Measurements from ENCODE around the gene BCR. TPM values are rescaled to one million over a fixed set of nuclear protein-coding genes. Genes with fewer than 3 reads are reported as not detected.

Gene BCR
- total RNA-seq, 1 donor from 2014 or later, result 58.6 TPM

GRCh38 chr22:23196165-23196564, 15.9 kb downstream of the BCR start:
- no peak for DNase-seq (ENCODE audit: low spot score)

- DNase-seq (ENCODE audit: low spot score), result no peak
Measured at GRCh38 chr22:23197836-23198235, 17.5 kb downstream of the BCR start.

GRCh38 chr22:23199159-23199558, 18.9 kb downstream of the BCR start:
- no peak for DNase-seq (ENCODE audit: low spot score)

DNA sequence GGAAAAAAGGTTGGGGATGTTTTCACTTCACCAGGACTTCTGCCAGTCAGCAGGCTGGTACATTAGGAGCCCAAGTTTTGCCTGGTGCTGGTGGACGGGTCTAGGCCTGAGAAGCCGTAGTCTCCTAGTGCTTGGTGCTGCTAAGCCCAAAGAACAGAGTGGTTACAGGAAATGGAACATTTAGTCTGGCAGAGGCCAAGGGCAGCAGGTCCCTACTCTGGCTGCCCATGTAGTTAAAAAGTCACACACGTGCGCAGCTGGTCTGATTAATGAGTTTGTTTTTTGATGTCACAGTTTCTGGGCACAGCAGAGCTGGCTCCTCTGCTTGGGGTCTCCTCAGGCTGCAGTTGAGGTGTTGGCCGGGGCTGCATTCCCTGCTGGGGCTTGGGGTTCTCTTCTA, 20.6 kb downstream of the BCR start:
- DNase-seq (ENCODE audit: low spot score), result no peak

GRCh38 chr22:23202812-23203451, 22.6 kb downstream of the BCR start:
- no peak for DNase-seq (ENCODE audit: low spot score)

GRCh38 chr22:23203452-23204124, 23.3 kb downstream of the BCR start:
- no peak for DNase-seq (ENCODE audit: low spot score)

DNA sequence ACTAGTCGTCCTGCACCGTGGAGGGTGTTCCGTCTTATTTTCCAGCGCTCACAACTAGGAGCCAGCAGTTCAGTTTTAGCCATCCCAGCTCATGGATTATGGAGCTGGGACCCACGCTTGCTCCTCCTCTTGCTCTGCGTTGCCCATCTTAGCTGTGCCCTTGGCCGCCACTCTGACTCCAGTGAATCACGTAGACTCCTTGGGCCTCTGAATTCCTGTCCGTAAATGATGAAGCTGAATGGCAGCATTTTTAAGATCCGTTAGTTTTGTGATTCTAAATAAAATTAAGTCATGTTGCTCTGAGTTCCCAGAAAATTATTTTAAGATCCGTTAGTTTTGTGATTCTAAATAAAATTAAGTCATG, 23.8 kb downstream of the BCR start:
- no peak for DNase-seq (ENCODE audit: low spot score)

DNA sequence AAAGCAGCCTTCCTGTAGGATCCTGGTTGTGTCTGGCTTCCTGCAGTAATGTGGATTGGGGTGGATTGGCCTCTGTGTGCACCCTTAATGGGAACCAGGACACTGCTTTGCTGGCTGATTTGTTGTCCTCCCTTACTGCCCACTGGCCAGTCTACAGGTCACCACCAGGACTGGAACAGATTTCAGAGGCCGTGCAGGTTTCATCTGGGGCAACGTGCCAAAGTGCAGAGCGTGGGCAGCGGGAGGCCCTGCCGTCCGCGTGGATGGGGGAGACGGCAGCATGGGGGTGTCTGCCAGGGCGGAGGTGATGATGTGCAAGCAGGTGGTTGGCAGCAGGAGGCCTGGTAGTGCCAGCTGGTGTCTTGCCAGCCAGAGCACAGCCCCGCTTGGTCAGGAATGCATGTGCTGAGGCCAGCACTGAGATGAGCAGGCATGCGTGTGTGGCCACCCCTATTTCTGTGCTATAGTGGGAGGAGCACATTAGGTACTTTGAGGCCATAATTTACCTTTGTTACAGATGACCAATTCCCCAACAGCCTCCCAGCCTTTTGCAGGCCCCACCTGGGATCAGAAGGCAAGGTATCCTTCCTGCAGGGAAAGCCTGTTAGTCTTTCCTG, 24.3 kb downstream of the BCR start:
- DNase-seq (ENCODE audit: low spot score), result peak; percentile 62

DNA sequence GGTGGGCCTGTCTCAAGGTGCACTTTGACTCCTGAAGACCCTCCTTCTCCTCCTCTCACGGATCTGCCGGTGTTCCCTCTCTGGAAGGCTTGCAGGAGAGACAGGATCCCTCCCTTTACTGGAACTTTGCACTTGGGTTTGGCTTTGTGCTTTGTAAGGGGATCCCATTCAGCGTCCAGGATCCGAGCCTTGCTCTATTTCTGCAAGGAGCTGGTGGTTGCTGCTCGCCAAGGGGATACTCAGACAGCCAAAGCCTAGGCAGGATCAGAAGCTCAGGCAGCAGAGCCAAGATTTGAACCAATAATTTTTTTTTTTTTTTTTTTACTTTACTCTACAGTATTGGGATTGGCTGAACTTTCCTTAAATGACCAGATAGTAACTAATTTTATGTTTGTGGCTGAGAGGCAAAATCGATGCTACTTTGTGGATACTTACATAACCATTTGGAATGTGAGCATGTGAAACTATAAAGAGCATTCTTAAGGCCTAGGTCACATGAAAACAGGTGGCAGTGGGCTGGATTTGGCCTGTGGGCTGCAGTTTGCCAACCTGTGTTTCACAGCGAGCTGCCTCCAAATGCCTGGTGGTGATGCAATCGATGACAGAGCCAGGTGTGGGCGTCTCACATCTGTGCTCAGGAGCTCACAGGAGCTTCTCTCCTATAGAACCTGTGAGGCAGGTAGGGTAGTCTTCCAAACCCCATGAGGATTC, 25.2 kb downstream of the BCR start:
- DNase-seq (ENCODE audit: low spot score), result no peak

DNA sequence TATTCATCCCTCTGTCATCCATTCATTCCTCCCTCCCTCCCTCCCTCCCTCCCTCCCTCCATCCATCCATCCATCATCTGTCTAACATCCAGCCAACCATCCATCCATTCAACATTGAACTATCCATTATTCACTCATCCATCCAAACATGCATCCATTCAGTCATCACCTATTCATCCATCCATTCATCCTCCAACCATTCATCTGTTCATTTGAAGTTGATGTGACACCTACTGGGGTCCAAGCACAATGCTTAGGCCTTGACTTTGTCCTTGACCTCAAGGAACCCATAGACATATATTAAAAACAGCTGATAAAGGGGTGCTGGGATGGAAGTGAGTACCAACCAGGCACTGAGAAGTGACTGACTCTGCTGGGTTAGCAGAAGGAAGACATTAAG, 26.6 kb downstream of the BCR start:
- DNase-seq (ENCODE audit: low spot score), result no peak

DNA sequence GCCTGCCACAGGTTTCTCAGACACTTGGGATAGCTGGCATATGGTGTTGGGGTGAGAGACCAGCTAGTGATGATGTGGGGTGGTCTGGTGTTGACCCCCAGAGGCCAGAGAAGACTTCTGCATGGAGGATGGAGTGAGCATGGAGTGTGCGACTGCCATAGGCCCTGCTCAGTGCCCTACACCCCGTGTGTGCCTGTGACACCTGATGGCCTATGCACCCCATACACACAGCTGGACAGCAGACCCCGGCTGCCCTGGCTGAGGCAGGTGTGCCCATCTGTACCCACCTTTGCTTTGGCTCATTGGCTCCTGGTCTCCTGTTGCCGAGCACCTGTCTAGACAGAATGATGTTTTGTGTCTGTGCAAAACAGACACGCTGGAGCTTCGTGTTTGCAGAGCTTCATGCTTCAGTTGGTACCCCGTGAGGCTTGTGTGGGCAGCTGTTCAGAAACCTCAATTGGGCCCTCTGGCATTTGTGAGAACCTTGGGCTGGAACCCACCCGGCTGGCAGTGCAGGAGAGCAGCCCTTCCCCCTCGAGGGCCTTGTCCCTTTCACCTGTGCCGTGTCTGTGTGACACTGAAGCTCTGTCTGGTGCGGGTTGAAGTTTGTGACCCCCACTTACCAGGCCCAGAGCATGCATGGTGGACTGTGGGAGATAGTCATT, 27.6 kb downstream of the BCR start:
- DNase-seq (ENCODE audit: low spot score), result no peak

DNA sequence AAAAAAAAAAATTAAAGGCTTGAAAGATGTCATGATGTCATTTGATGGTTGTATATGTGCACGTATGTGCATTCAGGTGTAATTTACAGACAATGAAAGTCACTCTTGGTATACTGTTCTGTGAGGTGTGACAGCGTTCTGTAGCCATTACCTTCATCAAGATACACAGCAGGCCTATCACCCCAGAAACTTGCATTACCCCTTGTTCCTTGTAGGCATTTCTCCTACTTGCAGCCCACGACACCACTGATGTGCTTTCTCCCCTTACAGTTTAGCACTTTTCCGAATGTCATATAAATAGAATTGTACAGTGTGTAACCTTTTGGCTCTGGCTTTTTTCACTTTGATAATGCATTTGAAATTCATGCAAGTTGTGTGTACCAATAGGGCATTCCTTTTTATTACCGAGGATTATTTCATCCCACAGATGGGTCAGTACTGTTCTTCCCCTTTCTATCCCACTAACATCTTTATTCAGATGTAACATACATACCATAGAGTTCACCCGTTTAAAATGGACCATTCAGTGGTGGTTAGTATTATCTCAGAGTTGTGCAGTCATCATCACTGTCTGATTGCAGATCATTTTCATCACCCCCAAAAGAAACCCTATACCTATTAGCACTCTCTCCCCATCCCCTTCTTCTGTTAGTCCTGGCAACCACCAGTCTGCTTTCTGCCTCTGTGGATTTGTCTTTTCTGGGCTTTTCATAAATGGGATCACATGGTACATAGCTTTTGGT, 30.3 kb downstream of the BCR start:
- DNase-seq (ENCODE audit: low spot score), result no peak

DNA sequence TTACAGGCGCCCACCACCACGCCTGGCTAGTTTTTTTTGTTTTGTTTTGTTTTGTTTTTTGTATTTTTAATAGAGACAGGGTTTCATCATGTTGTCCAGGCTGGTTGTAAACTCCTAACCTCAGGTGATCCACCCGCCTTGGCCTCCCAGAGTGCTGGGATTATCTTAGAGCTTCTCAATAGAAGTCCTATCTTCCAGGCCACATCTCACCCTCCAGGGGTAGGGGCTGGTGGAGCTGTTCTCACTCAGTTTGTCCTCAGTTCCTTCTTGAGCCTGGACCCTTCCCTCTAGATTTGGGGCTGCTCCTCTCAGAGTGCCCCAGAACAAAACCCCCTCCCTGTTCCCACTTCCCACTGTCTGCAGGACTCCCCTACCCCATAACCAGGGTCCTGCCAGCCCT, 31.3 kb downstream of the BCR start:
- DNase-seq (ENCODE audit: low spot score), result no peak

DNA sequence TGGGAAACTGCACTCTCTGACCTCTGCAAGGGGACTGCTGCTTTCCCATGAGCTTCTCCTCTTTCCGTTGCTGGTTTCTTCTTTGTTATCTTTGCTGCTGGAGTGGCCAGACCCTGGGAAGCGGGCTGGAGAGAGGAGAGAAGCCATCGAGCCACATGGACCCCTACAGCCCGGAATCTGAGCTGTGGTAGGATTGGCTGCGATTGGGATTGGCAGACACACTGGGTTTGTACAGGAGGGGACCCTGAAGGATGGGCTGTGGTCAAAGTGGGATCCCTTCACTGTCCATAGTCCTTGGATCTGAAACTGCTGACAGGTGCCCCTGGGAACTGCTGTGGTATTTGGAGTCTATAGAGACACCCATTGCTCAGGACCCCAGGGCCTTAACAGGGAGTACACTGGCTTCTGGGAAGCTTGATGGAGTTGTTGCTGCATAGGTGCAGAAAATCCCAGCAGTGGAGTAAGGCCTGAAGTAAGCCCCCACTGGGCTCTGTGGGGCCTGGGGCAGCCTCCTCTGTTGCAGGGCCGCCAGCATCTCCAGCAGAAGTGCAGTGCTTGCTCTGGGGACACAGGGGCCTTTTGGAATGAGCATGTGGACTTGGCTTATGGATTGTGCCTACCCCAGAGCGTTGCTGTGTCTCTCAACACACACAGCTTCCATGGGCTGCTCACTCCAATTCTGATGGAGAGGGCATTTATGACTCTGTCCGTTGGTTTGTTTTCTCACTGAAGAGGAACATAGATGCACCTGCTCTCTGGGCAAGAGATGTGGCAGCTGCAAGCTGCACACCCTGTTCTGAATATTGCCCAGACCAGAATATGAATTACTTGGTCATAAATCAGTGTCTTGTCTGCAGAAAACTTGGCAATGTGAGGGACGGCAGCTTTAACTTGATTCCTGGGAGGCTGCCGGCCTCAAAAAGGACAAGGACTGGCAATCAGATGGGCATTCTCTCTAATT, 32.0 kb downstream of the BCR start:
- no peak for DNase-seq (ENCODE audit: low spot score)

DNA sequence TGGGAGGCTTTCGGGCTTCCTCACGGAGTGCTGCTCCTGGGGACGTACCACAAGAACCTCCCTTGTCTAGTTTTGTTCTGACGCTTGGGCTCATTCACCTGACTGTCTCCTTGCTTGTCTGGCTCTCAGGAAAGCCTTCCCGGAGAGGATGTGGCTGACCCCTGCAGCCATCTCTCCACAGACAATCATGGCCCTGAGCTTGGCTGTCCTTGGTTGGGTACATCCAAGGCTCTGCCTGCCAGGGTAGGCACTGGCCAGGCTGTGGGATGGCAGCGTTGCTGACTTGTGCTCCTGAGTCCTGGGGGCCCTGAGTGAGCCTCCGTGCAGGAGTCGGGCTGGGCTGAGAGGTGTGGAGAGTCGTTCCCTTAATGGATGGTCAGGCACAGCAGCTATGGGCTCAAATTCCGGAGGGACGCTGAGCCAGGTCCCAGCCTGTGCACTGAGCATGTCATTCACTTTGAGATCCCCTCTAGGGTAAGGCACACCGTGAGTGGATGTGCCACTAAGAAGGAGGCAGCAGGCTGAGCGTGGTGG, 32.8 kb downstream of the BCR start:
- no peak for DNase-seq (ENCODE audit: low spot score)

DNA sequence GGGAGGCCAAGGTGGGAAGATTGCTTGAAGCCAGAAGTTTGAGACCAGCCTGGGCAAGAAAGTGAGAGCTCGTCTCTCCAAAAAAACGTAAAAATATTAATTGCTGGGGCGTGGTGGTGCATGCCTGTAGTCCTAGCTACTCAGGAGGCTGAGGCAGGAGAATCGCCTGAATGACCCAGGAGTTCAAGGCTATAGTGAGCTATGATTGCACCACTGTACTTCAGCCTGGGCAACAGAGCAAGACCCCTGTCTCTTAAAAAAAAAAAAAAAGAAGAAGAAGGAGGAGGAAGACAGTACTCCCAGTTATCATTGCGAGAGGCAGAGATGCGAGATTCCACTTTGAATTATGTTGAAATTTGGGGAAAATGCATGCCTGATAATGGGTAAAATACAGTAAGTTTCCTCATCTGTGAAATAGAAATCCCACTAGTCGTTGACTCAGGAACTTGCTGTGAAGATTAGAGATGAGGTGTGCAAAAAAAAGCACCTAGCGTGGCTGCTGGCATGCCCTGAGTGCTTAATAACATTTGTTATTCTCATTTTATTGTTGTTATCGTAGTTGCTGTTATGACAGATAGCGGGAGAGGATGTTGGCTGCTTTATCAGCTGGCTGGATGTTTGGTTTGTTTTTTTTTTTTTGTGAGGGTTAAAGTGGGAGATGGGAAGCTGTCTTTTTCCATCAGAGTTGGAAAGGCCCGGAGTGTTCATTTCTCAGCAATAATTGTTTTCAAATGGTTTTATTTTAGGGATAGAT, 33.4 kb downstream of the BCR start:
- DNase-seq (ENCODE audit: low spot score), result no peak

DNA sequence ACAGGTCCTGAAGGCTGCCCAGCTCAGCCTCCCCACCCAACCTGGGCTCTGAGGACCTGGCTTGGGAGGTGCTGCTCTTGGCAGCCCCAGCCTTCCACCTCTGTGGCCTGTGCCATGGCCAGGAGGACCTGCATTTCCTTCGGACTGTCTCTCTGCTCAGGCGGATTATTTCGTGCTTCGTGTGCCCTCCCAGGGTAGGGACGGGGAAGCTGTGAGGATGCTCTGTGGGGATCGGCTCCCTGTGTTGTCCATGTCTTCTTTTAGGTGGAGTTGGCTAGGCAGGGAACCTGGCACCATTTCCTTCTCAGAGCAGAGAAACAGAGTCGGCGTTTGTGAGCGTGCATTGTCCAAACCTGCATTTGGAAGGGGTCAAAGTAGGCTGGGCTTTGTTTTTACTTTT, 34.1 kb downstream of the BCR start:
- no peak for DNase-seq (ENCODE audit: low spot score)

GRCh38 chr22:23215294-23216241, 35.3 kb downstream of the BCR start:
- no peak for DNase-seq (ENCODE audit: low spot score)
